H1 (cell line): ENCODE measurements around the gene MRPL32. TPM values are rescaled to one million over a fixed set of nuclear protein-coding genes. Genes with fewer than 3 reads are reported as not detected.

ENCODE experiments used
- CHD1 ChIP-seq: IDR thresholded peaks from 2 replicates; pipeline ENCODE4 v1.6.1; 2012; ENCODE audit warnings: low read depth, low read length, improper control_type of control experiment
- CTBP2 ChIP-seq: IDR thresholded peaks from 2 replicates; pipeline ENCODE4 v1.7.0; 2011; ENCODE audit warnings: borderline replicate concordance, mild to moderate bottlenecking, moderate library complexity, mixed read lengths, low read length; ENCODE audit not compliant: insufficient read depth, insufficient read length
- HDAC2 ChIP-seq, 2 experiments: fragments of 300-600 bp in 1 of 2; sonication (generic) in 1 of 2; IDR thresholded peaks; 2 replicates each; pipeline ENCODE4 v1.6.1; 2011 to 2012; ENCODE audit warnings: low read depth in 2 of 2, low read length in 2 of 2, mild to moderate bottlenecking in 2 of 2, moderate library complexity in 2 of 2, borderline replicate concordance in 1 of 2, inconsistent platforms in 1 of 2
- MAFK ChIP-seq: IDR thresholded peaks from 2 replicates; pipeline ENCODE4 v1.6.1; 2012; ENCODE audit warnings: low read depth, mild to moderate bottlenecking, improper control_type of control experiment, low read length
- NANOG ChIP-seq: IDR thresholded peaks from 2 replicates; pipeline ENCODE4 v1.6.1; 2011; ENCODE audit warnings: low read length, low read depth, mild to moderate bottlenecking, inconsistent platforms; ENCODE audit not compliant: insufficient read depth, poor library complexity, severe bottlenecking
- POLR2A ChIP-seq, 2 experiments: IDR thresholded peaks; 1 replicate in 1 of 2; 2 replicates in 1 of 2; pipeline ENCODE4 v1.6.1; 2011; ENCODE audit warnings: low read depth in 2 of 2, low read length in 2 of 2, mild to moderate bottlenecking in 2 of 2; ENCODE audit errors: control extremely low read depth in 1 of 2
- POU5F1 ChIP-seq: IDR thresholded peaks from 2 replicates; pipeline ENCODE4 v1.6.1; 2011; ENCODE audit warnings: low read depth, mild to moderate bottlenecking, low read length, moderate library complexity
- RAD21 ChIP-seq, 2 experiments: IDR thresholded peaks in 1 of 2; conservative IDR thresholded peaks in 1 of 2; 2 replicates each; pipeline ENCODE4 v1.6.1; 2011; ENCODE audit warnings: low read depth in 2 of 2, low read length in 2 of 2, improper control_type of control experiment in 1 of 2, inconsistent platforms in 1 of 2, mild to moderate bottlenecking in 1 of 2, moderate library complexity in 1 of 2
- SIX5 ChIP-seq: IDR thresholded peaks from 2 replicates; pipeline ENCODE4 v1.6.1; 2011; ENCODE audit warnings: mild to moderate bottlenecking, low read depth, low read length
- SP4 ChIP-seq: IDR thresholded peaks from 2 replicates; pipeline ENCODE4 v1.6.1; 2012; ENCODE audit warnings: low read length, inconsistent platforms
- YY1 ChIP-seq: IDR thresholded peaks from 2 replicates; pipeline ENCODE4 v1.6.1; 2011; ENCODE audit warnings: low read depth, mild to moderate bottlenecking, low read length
- polyA plus RNA-seq, 7 experiments: library from polyadenylated mRNA; depleted of rRNA in 3 of 7; stranded (reverse) in 5 of 7; unstranded in 2 of 7; fragments of >200 nt in 5 of 7; fragments of 200-250 nt in 2 of 7; gene quantifications; 1 replicate in 5 of 7; 2 replicates in 1 of 7; 4 replicates in 1 of 7; pipeline versions ENCODE4 v1.2.1 to v1.2.3, GENCODE V29; 2011 to 2013; ENCODE audit warnings: missing spikeins in 2 of 7, mixed read lengths in 2 of 7
- total RNA-seq: library from RNA; stranded (reverse); fragmentation: NEBNext Ultra II Directional; extraction: Animal tissue kit (Norgen Biotek cat#: 25700); gene quantifications from 2 replicates; pipeline ENCODE4 v1.2.1, GENCODE V29; 2021
- TF ChIP-seq, protein P1 (sequence below), 3 experiments: IDR thresholded peaks; 1 replicate in 2 of 3; 2 replicates in 1 of 3; pipeline versions ENCODE4 v1.5.1 to v1.6.1; 2011; ENCODE audit warnings: low read length in 3 of 3, mild to moderate bottlenecking in 3 of 3, inconsistent platforms in 2 of 3, low read depth in 1 of 3, moderate library complexity in 1 of 3; ENCODE audit not compliant: insufficient read depth in 1 of 3; ENCODE audit errors: control extremely low read depth in 1 of 3
- TF ChIP-seq, protein P2 (sequence below): IDR thresholded peaks from 2 replicates; pipeline ENCODE4 v1.6.1; 2012; ENCODE audit warnings: inconsistent platforms
- TF ChIP-seq, protein P3 (sequence below): IDR thresholded peaks from 2 replicates; pipeline ENCODE4 v1.6.1; 2012; ENCODE audit warnings: low read length, inconsistent platforms

MRPL32 gene
- total and polyA plus RNA-seq, 2 of the 8 experiments (the other 6 are each of a cell fraction or from before 2014, with no cell fraction given) = 50.9 to 97.2 TPM

DNA sequence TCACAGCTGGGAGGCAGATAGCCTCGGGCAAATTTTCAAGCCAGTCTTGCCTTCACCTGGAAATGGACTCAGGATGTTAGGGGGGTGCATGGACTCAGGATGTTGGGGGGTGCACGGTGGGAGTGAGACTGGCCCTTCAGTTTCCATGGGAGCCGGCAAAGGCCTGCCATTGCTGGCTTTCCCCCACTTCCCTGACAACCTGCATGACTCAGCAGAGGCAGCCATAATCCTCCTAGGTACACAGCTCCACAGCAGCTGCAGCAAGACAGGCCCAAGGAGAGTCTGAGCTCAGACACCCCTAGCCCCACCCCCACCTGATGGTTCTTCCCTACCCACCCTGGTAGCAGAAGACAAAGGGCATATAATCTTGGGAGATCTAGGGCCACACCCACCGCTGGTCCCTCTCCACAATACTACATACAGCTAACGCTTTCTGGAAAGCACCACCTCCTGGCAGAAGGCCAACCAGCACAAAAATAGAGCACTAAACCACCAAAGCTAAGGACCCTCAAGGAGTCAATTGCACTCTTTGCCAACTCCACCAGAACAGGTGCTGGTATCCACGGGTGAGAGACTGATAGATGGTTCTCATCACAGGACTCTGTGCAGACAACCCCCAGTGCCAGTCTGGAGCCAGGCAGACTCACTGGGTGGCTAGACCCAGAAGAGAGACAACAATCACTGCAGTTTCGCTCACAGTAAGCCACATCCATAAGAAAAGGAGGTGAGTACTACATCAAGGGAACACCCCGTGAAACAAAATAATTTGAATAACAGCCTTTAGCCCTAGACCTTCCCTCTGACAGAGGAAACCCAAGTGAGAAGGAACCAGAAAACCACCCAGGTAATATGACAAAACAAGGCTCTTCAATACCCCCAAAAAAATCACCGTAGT, 38.6 kb upstream of the MRPL32 start (continued):
- TF ChIP-seq, protein P1, sequence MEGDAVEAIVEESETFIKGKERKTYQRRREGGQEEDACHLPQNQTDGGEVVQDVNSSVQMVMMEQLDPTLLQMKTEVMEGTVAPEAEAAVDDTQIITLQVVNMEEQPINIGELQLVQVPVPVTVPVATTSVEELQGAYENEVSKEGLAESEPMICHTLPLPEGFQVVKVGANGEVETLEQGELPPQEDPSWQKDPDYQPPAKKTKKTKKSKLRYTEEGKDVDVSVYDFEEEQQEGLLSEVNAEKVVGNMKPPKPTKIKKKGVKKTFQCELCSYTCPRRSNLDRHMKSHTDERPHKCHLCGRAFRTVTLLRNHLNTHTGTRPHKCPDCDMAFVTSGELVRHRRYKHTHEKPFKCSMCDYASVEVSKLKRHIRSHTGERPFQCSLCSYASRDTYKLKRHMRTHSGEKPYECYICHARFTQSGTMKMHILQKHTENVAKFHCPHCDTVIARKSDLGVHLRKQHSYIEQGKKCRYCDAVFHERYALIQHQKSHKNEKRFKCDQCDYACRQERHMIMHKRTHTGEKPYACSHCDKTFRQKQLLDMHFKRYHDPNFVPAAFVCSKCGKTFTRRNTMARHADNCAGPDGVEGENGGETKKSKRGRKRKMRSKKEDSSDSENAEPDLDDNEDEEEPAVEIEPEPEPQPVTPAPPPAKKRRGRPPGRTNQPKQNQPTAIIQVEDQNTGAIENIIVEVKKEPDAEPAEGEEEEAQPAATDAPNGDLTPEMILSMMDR (IDR thresholded peaks at IDR 0.05; ENCODE audit: control extremely low read depth in 1 of 3, insufficient read depth in 1 of 3, low read depth in 1 of 3, low read length in 3 of 3) = no peak
- TF ChIP-seq MAFK (peak; percentile 45; the same call in 1 of the 2 replicates), YY1 (0 out of 2 replicates have a peak, but pooled peaks have one; percentile 6), CHD1 (no peak), RAD21 (IDR thresholded peaks at IDR 0.05 in 1 of 2, conservative IDR thresholded peaks at IDR 0.05 in 1 of 2; ENCODE audit: low read depth in 2 of 2, low read length in 2 of 2) (no peak), CTBP2 (no peak), POU5F1 (peak; percentile 62; the same call in 1 of the 2 replicates), SIX5 (no peak), POLR2A (IDR thresholded peaks at IDR 0.05; ENCODE audit: control extremely low read depth in 1 of 2, low read depth in 2 of 2, low read length in 2 of 2) (no peak), NANOG (peak; percentile 87), HDAC2 (IDR thresholded peaks at IDR 0.05; ENCODE audit: borderline replicate concordance in 1 of 2, low read depth in 2 of 2, low read length in 2 of 2) (no peak), SP4 (no peak)
- TF ChIP-seq, protein P2, sequence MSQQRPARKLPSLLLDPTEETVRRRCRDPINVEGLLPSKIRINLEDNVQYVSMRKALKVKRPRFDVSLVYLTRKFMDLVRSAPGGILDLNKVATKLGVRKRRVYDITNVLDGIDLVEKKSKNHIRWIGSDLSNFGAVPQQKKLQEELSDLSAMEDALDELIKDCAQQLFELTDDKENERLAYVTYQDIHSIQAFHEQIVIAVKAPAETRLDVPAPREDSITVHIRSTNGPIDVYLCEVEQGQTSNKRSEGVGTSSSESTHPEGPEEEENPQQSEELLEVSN = no peak
- TF ChIP-seq, protein P3, sequence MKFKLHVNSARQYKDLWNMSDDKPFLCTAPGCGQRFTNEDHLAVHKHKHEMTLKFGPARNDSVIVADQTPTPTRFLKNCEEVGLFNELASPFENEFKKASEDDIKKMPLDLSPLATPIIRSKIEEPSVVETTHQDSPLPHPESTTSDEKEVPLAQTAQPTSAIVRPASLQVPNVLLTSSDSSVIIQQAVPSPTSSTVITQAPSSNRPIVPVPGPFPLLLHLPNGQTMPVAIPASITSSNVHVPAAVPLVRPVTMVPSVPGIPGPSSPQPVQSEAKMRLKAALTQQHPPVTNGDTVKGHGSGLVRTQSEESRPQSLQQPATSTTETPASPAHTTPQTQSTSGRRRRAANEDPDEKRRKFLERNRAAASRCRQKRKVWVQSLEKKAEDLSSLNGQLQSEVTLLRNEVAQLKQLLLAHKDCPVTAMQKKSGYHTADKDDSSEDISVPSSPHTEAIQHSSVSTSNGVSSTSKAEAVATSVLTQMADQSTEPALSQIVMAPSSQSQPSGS = no peak
